Fibroblast of pulmonary artery (primary cell): Measurements from ENCODE around the gene DENND1B.
"Not testable (repeated sequence)": the region's sequence is repeated elsewhere in the genome, so short reads cannot be mapped to it uniquely, and the experiment has no call there.

ENCODE experiments used
- DNase-seq: peaks from one replicate; pipeline ENCODE4 v3.0.0-alpha.2; 2010; ENCODE audit warnings: low read depth
- H3K4me3 ChIP-seq: replicated peaks from 2 replicates; pipeline ENCODE4 v1.5.1; 2011; ENCODE audit warnings: low read depth, mild to moderate bottlenecking, control low read depth, low read length, moderate library complexity
- TF ChIP-seq, protein P1 (sequence below): IDR thresholded peaks from 2 replicates; pipeline ENCODE4 v1.5.1; 2011; ENCODE audit warnings: mild to moderate bottlenecking, control low read depth, low read length, inconsistent platforms; ENCODE audit errors: missing control alignments

DENND1B gene

DNA sequence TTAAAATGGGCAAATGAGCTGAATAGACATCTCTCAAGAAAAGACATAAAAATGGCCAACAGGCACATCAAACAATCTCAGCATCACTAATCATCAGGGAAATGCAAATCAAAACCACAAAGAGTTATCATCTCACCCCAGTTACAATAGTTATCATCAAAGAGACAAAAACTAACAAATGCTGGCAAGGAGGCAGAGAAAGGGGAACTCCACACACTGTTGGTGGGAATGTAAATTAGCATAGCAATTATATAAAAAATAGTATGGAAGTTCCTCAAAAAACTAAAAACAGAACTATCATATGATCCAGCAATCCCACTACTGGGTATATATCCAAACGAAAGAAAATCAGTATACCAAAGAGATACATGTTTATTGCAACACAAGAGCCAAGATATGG lies 68.7 kb downstream of the DENND1B start:
- TF ChIP-seq, protein P1, sequence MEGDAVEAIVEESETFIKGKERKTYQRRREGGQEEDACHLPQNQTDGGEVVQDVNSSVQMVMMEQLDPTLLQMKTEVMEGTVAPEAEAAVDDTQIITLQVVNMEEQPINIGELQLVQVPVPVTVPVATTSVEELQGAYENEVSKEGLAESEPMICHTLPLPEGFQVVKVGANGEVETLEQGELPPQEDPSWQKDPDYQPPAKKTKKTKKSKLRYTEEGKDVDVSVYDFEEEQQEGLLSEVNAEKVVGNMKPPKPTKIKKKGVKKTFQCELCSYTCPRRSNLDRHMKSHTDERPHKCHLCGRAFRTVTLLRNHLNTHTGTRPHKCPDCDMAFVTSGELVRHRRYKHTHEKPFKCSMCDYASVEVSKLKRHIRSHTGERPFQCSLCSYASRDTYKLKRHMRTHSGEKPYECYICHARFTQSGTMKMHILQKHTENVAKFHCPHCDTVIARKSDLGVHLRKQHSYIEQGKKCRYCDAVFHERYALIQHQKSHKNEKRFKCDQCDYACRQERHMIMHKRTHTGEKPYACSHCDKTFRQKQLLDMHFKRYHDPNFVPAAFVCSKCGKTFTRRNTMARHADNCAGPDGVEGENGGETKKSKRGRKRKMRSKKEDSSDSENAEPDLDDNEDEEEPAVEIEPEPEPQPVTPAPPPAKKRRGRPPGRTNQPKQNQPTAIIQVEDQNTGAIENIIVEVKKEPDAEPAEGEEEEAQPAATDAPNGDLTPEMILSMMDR, result no peak
- no peak for DNase-seq
- H3K4me3 ChIP-seq, result no peak overlapping the region

DNA sequence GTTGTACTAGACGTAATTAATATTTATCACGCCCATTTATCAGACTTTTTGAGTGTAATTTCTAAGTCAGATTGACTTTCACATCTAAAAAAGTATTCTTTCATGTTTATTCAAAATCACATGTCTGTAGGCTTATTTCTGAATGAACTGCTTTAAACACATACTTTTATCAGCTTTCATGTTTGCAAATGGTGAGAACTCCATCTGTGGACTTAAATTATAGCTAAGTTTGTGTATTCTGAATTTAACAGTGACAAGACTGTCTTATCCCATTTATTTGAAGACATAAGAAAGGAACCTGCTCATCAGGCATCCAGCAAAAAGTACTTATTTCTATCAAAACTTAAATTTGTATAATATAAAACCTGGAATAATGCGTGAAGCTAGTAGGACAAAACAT lies 69.3 kb downstream of the DENND1B start:
- DNase-seq, result no peak
- TF ChIP-seq, protein P1, result no peak
- no peak overlapping the region for H3K4me3 ChIP-seq

DNA sequence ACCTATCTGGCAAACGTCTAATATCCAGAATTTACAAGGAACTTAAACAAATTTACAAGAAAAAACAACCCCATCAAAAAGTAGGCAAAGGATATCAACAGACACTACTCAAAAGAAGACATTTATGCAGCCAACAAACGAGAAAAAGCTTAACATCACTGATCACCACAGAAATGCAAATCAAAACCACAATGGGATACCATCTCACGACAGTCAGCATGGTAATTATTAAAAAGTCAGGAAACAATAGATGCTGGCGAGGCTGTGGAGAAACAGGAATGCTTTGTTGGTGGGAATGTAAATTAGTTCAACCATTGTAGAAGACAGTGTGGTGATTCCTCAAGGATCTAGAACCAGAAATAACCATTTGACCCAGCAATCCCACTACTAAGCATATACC lies 74.6 kb downstream of the DENND1B start:
- H3K4me3 ChIP-seq, DNase-seq: not testable (repeated sequence)

DNA sequence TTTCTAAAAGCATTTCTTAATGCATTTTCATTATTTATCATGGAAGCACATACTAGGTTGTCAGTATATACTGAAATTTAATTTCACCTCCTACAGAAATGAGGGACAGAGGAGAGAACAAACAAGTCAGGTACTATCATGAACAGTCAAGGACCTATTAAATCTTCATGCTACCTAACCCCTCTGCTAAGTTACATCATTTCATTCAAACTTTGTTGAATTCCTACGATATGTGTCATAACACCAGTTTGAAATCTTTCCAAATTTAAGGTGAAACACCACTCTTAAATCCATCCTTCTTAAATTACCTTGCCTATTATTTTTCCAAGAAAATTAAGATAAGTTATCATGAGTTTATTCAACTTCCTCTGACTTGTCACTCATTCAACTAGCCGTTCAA lies 78.9 kb downstream of the DENND1B start:
- H3K4me3 ChIP-seq, result no peak overlapping the region
- peak; percentile 46 for DNase-seq
- TF ChIP-seq, protein P1, result no peak

DNA sequence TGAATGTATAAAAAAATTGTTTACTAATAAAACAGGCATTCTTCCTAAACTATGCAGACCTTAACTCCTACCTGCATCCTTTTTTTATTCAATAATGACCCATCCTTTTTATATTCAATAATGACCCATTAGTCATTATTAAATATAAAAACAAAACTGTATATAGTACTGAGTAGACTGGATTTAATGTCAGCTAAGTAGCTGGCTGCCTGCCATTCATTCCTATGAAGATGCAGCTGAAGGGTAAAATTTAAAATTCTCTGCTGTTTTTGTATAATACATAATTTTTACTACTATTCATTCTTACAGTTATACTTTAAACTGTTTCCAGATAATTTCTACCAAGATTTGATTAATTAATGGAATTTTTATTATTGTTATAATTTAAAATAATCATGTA lies 79.3 kb downstream of the DENND1B start:
- peak; percentile 31 for DNase-seq
- no peak overlapping the region for H3K4me3 ChIP-seq
- TF ChIP-seq, protein P1, result no peak

DNA sequence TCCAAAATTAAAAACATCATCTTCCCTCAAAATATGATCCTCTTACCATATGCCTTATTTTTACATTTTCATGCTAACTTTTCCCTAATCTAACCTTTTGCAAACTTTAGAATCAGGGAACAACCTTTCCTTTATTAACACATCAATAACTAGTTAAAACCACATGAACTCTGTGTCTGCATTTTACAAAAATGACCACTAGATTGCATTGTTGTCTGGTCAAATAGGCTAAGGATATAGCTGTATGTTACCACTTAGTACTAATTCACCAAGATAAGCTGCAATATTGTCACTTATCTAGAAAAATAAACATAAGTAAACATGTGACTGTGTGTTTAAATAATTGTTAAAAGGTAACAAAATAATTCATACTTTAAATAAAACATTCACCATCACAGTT lies 82.3 kb downstream of the DENND1B start:
- DNase-seq, result peak; percentile 49
- TF ChIP-seq, protein P1, result peak; percentile 37
- H3K4me3 ChIP-seq, result no peak overlapping the region

DNA sequence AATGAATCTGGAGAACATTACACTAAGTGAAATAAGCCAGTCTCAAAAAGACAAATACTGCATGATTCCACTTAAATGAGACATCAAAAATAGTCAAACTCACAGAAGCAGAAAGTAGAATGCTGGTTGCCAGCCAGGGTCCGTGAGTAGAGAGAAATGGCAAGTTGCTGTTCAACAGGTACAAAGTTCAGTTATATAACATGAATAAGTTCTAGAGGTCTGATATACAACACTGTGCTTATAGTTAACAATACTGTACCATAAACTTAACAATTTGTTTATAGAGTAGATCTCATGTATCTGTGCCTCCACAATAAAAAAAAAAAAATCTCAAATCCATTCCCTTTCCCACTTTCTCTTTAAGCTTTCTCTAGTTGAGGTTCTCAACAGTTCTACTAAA lies 83.5 kb downstream of the DENND1B start:
- no peak overlapping the region for H3K4me3 ChIP-seq
- TF ChIP-seq, protein P1, result no peak
- no peak for DNase-seq

DNA sequence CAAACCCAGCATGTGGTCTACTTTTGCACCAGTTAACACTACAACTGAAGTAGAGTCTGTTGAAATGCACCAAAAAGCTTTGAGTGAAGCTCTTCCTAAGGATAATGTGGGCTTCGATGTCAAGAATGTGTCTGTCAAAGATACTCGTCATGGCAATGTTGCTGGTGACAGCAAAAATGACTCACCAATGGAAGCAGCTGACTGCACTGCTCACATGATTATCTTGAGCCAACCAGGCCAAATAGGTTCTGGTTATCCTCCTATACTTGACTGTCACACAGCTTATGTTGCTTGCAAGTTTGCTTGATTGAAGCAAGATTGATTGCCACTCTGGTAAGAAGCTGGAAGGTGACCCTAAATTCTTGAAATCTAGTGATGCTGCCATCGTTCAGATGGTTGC lies 85.2 kb downstream of the DENND1B start:
- no peak overlapping the region for H3K4me3 ChIP-seq
- TF ChIP-seq, protein P1, result no peak

More for the DNA sequence above, 85.2 kb downstream of the DENND1B start:
- DNase-seq, result no peak
